Lung (tissue), 12 donors: Measurements from ENCODE around the gene CA7. TPM values are rescaled to one million over a fixed set of nuclear protein-coding genes. Genes with fewer than 3 reads are reported as not detected.

ENCODE experiments used
- ATAC-seq: fragments of 200-7000 bp; cut with Tn5 transposase; one replicate; pipeline ENCODE4 v1.9.1; 2020; ENCODE audit warnings: moderate number of reproducible peaks; ENCODE audit not compliant: insufficient read depth, low FRiP score
- DNase-seq, 3 donors: peaks; one replicate each; pipeline ENCODE4 v3.0.0-alpha.2; 2013 to 2017
- H3K27ac ChIP-seq, 2 donors: one replicate each; pipeline ENCODE4 v1.5.1; 2013; ENCODE audit warnings: mild to moderate bottlenecking in 2 of 2, moderate library complexity in 2 of 2, control low read depth in 1 of 2, inconsistent platforms in 1 of 2, low read depth in 1 of 2, low read length in 1 of 2
- H3K27me3 ChIP-seq, 3 donors: one replicate each; pipeline ENCODE4 v1.5.1; 2013; ENCODE audit warnings: low read length in 2 of 3; ENCODE audit not compliant: control insufficient read depth in 3 of 3, insufficient read depth in 3 of 3
- H3K36me3 ChIP-seq, 4 donors: one replicate each; pipeline ENCODE4 v1.5.1; 2013; ENCODE audit warnings: low read length in 4 of 4, mild to moderate bottlenecking in 1 of 4, moderate library complexity in 1 of 4; ENCODE audit not compliant: control insufficient read depth in 4 of 4, insufficient read depth in 4 of 4
- H3K4me1 ChIP-seq, 5 donors: one replicate each; pipeline ENCODE4 v1.5.1; 2013; ENCODE audit warnings: low read length in 5 of 5, mild to moderate bottlenecking in 2 of 5, moderate library complexity in 1 of 5; ENCODE audit not compliant: control insufficient read depth in 5 of 5, insufficient read depth in 5 of 5
- H3K4me3 ChIP-seq: one replicate; pipeline ENCODE4 v1.5.1; 2013; ENCODE audit warnings: mild to moderate bottlenecking, control low read depth, moderate library complexity
- H3K9ac ChIP-seq, 2 donors: one replicate each; pipeline ENCODE4 v1.5.1; 2013; ENCODE audit warnings: low read length in 2 of 2, control low read depth in 1 of 2; ENCODE audit not compliant: insufficient read depth in 1 of 2
- H3K9me3 ChIP-seq, 4 donors: one replicate each; pipeline ENCODE4 v1.5.1; 2013; ENCODE audit warnings: low read length in 3 of 4, mild to moderate bottlenecking in 1 of 4, moderate library complexity in 1 of 4; ENCODE audit not compliant: control insufficient read depth in 4 of 4, insufficient read depth in 3 of 4
- CTCF ChIP-seq: IDR thresholded peaks from 2 replicates; pipeline ENCODE4 v1.5.1; 2012; ENCODE audit warnings: mild to moderate bottlenecking; ENCODE audit errors: control extremely low read depth, extremely low read depth
- WGBS, 2 donors: extraction: QIAGEN DNeasy Blood & Tissue Kit; methylation state at CpG; one replicate each; pipeline ENCODE4 v1.1.7; 2013; 5-methylcytosine and 5-hydroxymethylcytosine counted together
- polyA plus RNA-seq, 2 donors: library from polyadenylated mRNA; stranded (reverse); fragments of 200-250 nt; gene quantifications; one replicate each; pipeline ENCODE4 v1.2.1, GENCODE V29; 2013
- total RNA-seq, 2 donors: library from RNA; depleted of rRNA in 1 of 2; stranded (reverse); fragments of >200 nt in 1 of 2; gene quantifications; one replicate each; pipeline ENCODE4 v1.2.1, GENCODE V29; 2014 to 2021
- donor health status: control.
- donor health status: control.
- donor health status: Bipolar disorder and iron deficiency.
- donor health status: healthy.
- donor health status: DM: yes; HTN: yes; CAD: no.

The CA7 gene
- total and polyA plus RNA-seq, 4 donors, result not detected

GRCh38 chr16:66834746-66835145 lies 9.5 kb upstream of the CA7 start:
- no peak overlapping the region for H3K4me3 ChIP-seq
- peaks cover under 1 to 3% (median 3%) of the 10 kb centered on the region in 5 donors for H3K4me1 ChIP-seq
- no peak for TF ChIP-seq CTCF
- no peaks in the 10 kb centered on the region for H3K9me3 ChIP-seq
- no peak for DNase-seq
- H3K27me3 ChIP-seq, result no peaks in the 10 kb centered on the region
- ATAC-seq, result no peak
- no peaks in the 10 kb centered on the region for H3K36me3 ChIP-seq
- 88 to 89% methylated on average over 5 of the region's 5 CpGs for WGBS, 2 donors
- no peak overlapping the region for H3K9ac ChIP-seq
- no peak overlapping the region for H3K27ac ChIP-seq

- Histone ChIP-seq H3K36me3 (no peaks in the 10 kb centered on the region), H3K4me1 (peaks cover 0 to 9% (median 0%) of the 10 kb centered on the region in 5 donors), H3K27ac (no peak overlapping the region), H3K9me3 (no peaks in the 10 kb centered on the region), H3K4me3 (no peak overlapping the region), H3K27me3 (peaks cover 0 to 26% (median 23%) of the 10 kb centered on the region in 3 donors), H3K9ac (no peak overlapping the region)
- 57 to 62% methylated on average over 3 of the region's 3 CpGs for WGBS, 2 donors
- ATAC-seq (no peak), DNase-seq (no peak)
- no peak for TF ChIP-seq CTCF
Measured at GRCh38 chr16:66840883-66841282, 3.3 kb upstream of the CA7 start.

DNA sequence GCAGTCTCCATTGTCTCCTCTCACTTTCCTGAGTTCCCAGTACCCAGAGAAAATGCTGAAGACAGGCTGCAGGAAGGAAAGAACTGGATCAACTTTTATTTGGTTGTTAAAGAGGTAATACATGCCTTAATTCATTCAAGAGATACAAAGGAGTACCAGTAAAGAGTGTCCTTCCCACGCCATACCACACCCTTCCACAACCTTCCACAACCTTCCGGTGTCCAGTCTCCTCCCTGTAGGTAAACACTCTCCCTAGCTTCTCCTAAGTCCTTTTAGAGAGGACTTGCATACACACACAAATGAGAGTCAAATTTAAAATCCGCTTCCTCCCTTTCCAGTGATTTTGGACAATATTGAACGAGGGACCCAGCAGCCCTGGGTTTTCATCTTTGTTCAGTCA lies 2.8 kb upstream of the CA7 start:
- DNase-seq (no peak), ATAC-seq (no peak)
- H3K9ac ChIP-seq, result no peak overlapping the region
- H3K4me3 ChIP-seq, result no peak overlapping the region
- H3K36me3 ChIP-seq, result no peaks in the 10 kb centered on the region
- no peaks in the 10 kb centered on the region for H3K9me3 ChIP-seq
- H3K4me1 ChIP-seq, result peaks cover 0 to 9% (median 0%) of the 10 kb centered on the region in 5 donors
- TF ChIP-seq CTCF, result no peak
- WGBS, 2 donors, result 85 to 87% methylated on average over 4 of the region's 4 CpGs
- peaks cover 0 to 31% (median 27%) of the 10 kb centered on the region in 3 donors for H3K27me3 ChIP-seq
- no peak overlapping the region for H3K27ac ChIP-seq

GRCh38 chr16:66842765-66843164 lies 1.4 kb upstream of the CA7 start:
- H3K27me3 ChIP-seq, result peaks cover 0 to 44% (median 35%) of the 10 kb centered on the region in 3 donors
- peaks cover 0 to 3% (median 0%) of the 10 kb centered on the region in 4 donors for H3K9me3 ChIP-seq
- WGBS, 2 donors, result 80 to 84% methylated on average over 7 of the region's 7 CpGs
- no peak overlapping the region for H3K27ac ChIP-seq
- DNase-seq, result no peak
- no peak for ATAC-seq
- peaks cover 0 to 9% (median 0%) of the 10 kb centered on the region in 5 donors for H3K4me1 ChIP-seq
- H3K36me3 ChIP-seq, result no peaks in the 10 kb centered on the region
- no peak for TF ChIP-seq CTCF
- H3K9ac ChIP-seq, result no peak overlapping the region
- H3K4me3 ChIP-seq, result no peak overlapping the region
